Left hindlimb (tissue), 1 donor: ENCODE results near the gene CCDC74B.
"Not testable (repeated sequence)": the region's sequence is repeated elsewhere in the genome, so short reads cannot be mapped to it uniquely, and the experiment has no call there.

Experiments used
- DNase-seq: peaks from one replicate; pipeline ENCODE4 v3.0.0-alpha.2; 2018

CCDC74B gene

DNA sequence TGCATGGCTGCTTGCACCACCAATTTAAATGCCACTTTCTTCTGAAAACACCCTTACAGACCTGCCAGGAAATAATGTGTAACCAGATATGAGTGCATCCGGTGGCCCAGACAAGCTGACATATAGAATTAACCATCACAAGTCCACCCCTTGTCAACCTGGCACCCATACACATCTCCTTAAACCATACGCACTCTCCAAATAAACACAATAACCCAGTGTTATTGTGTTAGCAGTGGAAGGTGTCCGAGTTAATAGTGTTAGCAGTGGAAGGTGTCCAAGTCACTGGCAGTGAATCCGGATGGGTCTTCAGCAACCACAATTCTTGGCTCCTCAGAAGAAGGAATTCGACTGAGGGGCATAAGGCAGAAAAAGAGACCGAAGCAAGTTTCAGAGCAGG lies 3.6 kb upstream of the CCDC74B start:
- not testable (repeated sequence) for DNase-seq

DNA sequence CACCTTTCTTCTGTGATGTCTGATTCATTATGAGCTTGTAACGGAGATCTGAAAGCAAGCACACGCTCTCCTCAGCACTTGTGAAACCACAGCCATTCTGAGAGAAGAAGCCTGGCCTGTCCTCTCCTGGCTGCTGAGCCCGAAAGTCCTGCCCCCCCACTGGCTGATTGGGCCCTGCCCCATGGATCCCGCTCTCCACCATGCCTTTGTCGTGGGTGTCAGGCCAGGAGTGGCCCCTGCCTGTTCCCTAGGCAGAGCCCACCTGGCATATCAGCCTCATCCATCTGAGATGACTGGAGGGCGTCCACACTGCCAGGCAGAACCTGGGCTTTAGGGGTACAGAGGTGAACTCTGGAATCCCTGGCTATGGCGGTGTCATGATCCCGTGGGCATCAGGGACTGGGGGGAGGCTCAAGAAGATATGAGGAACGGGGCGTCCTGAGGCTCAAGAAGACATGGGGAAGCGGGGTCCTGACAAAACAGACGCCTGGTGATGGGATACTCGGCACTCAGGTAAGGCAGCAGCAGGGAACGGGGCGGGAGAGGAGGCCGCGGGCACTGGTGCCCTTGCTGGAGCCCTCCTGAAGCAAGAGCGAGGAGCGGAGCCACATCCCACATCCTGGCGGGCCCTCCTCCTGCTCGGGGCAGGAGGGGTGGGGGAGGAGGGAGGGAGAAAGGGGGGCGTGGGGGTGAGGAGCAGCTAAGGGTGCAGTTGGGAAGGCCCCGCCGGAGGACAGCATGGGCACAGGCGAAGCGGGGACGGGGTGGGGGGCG lies 1.5 kb downstream of the CCDC74B start:
- DNase-seq = not testable (repeated sequence)

DNA sequence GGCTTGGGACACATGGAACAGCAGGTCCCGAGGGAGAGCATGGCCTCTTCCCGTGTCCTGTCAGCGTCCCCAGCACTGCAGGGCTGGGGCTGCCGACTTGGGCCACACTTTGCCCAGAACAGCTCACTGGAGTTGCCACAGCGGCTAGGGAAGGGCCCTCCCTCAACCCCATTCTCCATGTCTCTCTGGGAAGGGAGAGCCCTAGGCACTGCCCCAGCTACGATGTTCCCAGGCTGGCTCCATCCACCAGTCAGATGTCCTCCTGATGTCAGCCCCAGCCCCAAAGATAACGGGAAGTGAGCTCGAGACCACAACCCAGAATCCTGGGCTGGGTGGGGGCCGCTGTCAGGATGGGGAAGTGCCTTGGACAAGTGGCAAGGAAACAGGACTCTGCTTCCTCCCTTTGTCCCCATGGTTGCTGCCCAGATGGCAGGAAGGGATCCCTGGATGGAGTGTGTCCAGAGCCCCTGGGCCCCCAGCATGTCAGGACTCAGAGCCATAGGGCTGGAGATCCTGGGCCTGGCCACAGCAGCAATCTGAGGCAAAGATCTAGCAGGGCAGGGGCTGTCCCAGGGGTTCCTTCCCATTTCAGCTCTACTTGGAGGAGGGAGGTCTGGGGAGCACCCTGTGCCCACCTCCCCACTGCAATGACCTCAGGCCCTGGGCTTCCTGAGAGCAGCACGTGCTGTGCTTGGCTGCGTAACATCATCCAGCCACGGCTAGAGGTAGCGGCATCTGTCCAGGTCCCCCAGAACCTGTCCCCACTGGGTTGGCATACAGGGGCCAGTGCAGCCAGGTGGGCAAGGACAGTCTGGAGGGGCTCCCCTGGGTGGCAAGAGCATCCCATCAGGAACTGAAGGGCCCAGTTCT lies 2.3 kb downstream of the CCDC74B start:
- DNase-seq = not testable (repeated sequence)

DNA sequence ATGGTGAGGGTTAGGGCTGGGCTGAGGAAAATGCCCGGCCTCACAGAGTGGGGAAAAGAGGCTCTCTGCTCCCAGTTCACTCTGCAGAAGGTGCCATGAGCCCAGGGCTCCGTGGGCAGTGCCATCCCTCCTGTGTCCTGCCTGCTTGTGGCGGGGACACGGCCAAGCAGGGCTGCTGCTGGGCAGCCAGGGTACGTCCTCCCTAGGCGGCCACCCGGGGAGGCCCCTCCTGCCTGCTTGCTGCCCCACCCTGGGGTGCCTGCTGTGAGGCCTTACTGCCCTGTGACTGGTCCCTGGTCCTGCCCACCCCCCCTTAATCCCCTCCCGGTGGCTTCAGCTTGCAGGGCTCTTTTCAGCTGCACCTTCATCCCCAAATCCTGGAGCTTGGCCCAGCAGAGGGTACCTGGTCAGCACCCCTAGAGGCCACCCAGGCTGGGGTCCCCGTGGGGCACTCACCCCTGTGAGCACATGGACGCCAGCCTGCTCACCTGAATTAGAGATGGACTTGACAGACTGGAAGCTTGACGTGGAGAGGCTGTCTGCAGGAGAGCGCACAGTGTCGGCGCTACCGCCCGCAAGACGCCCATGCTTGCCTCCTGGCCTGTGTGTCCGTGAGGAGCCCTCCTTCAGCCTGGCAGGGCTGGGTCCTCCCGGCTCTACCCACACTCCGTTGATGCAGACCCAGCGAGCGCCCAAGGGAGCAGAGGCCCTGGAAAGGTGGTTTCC lies 3.1 kb downstream of the CCDC74B start:
- DNase-seq = not testable (repeated sequence)

DNA sequence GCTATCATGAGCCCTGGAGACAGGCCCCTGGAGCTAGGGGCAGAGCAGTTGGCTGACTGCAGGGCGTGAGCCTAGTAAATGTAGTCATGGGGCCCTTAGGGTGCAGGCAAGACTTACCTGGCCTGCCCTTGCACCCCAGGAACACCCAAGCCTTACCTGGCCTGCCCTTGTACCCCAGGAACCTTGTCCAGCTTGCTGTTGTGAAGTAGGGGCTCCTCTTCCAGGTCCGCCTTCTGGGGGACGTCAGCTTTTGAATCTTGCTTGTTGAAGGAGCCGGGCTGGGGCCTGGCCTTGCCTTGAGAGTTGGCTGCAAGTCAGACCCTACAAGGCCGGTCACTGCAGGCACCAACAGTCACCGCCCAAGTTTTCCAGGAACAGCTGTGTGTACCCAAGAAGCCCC lies 3.9 kb downstream of the CCDC74B start:
- not testable (repeated sequence) for DNase-seq

DNA sequence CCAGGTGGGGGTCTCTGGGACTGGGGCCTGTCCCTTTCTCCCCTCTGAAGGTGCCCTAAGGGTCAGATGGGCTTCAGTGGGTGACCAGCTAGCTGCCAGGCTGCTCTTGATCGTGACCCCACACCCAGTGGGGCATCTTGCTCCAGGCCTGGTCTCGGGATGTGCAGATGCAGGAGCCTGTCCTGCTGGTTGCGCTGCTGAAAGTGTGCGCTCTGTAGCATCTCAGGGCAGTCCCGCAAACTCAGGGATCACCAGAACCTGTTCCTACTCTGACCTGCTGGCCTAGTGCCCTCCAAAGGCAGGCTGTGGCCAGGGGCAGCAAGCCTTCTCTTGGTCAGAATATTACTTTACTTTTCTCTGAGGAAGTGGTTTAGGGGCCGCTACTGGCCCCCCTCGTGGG lies 4.4 kb downstream of the CCDC74B start:
- DNase-seq = not testable (repeated sequence)

DNA sequence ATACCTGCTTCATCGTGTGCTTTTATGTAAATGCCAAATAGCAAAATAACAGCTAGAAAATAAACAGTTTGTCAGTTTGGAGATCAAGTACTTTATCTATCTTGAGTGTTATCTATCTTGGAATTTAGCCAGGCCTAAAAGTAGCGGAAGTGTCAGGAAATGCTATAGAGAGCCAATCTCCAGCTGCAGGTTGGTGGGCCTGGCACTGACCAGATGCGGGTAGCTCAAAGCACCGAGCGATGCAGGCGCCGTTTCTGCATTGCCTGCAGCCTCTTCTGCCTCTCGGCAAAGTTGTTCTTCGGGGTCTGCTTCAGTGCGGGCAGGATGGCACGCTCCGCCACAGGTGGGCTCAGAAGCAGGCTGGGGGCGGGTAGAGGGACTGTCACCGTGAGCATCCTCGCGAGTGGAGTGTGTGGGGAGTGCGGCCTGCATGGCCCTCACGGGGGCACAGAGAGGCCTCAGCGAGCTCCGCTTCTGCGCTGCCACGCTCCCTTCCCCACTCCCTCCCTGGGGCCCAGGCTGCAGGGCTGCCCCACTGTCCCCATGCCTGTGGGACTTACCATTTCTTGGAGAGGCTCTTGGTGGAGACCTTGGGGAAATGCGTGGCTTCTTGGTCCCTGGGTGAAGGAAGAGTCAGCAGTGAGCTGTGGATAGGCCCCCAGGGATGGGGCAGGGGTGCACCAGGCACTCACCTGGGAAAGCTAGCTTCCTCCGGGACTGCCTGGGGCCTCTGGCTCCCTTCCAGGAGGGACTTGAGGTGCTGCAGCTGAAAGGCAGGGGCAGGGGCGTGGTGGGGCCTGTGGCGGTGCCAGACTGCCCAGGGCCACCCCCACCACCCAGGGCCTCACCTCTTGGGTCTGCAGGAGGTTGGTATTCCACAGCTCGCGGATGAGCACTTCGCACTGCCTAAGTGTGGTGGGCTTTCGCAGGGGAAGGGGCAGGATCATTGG lies 5.3 kb downstream of the CCDC74B start:
- DNase-seq = not testable (repeated sequence)

DNA sequence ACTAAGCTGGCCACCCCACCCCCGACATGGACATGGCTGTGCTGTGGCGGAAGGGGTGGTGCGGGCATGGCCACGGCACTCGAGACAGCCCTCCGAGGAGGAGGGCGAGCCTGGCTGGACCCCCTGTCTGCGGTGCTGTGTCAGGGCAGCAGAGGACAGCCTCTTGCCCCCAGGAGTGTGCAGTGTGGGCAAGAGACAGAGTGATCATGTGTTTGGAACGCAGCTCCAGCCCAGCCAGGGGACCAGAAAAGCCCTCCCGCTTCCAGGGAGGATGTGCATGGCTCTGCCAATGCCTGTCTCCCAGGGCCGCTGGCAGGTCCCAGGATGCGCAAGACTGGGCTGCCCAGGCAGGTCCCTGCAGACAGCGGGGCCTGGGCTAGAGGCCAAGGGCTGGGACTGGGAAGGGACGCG lies 6.1 kb downstream of the CCDC74B start:
- not testable (repeated sequence) for DNase-seq

DNA sequence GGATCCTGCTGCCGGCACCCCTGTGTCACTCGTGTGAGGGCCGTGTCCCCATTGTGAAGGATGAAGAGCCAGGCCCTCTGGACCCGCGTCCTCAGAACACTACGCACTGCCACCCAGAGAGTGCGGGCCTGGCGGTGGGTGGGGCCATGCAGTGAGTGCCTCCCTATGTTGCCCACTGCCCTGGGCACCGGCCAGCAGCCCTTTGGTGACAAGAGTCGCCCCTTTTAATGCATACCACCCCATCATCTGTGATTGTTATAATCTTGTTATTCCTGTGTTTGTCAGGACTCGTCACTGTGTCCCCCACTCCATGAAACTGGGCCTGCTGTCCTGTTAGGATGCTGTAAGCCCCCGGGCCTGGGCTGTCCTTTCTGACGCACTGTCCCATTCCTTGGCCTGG lies 6.6 kb downstream of the CCDC74B start:
- not testable (repeated sequence) for DNase-seq

DNA sequence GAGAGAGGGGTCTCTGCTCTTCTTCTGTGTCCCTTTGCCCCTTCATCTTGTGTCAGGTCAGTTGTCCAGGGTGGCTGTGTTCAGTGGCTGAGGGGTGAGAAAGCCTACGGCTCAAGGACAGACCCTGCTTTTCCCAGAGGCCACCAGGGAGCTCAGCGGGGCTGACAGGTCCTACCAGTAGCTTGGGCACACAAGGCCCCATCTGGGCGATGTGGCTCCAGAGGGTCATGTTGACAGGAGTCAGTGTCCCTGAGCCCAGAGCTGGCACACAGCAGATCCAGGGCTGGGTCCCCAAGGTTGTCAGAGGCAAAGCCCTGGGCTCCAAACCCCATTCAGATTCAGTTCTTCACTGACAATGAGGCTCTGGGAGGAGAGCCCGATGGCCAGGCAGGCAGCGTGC lies 7.8 kb downstream of the CCDC74B start:
- DNase-seq = not testable (repeated sequence)

DNA sequence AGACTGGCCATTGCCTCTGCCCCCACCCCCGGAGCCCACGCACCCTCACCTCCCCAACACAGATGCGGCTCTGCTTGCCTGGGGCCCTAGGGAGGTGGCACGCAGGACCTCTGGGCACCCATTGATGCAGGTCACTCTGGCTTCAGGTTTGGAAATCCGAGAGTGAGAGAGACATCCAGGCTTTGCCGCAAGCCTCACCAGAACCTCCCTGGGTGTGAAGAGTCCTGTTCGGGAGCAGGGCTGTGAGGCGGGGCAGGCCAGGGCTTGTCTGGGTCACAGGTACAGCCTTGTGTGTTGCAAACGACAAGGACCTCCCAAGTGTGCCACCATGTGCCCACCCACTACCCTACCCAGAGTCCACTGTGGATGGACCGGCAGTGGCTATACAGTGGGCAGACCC lies 8.4 kb downstream of the CCDC74B start:
- not testable (repeated sequence) for DNase-seq

DNA sequence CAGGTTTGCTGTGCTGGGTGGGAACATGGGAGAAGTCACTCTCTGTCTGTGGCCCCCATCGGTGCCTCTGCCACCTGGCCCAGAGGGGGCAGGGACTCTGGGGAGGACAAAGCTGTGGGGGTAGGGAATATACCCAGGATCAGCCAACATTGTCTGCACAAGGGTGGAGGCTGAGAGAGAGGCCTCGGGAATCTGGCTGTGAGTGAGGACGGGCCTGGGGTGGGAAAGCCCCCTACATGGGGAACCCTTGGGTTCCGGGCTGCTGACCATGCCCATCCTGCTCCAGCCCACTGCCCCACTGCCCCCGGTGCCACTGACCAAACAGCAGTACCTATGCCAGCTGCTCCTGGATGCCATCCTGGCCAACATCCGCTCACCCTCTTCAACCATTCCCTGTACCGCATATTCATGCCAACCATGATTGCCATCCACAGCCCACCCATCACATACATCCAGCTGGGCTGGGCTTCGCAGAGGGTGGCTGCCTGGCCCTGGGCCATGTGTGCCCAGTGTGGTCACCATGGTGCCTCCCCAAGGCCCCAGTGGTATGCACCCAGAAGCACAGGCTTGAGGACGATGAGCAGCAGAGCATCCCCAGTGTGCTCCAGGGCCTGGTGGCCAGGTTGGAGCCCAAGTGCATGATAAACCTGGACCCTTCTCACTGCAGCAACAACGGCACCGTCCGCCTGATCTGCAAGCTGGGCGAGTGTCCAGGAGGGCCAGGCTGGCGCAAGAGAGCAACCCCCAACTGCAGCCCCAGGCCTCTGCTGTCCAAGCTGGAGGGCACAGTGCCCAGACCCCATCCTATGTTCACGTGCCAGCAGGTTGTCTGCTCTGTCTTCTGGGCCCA lies 9.0 kb downstream of the CCDC74B start:
- no peak for DNase-seq

DNA sequence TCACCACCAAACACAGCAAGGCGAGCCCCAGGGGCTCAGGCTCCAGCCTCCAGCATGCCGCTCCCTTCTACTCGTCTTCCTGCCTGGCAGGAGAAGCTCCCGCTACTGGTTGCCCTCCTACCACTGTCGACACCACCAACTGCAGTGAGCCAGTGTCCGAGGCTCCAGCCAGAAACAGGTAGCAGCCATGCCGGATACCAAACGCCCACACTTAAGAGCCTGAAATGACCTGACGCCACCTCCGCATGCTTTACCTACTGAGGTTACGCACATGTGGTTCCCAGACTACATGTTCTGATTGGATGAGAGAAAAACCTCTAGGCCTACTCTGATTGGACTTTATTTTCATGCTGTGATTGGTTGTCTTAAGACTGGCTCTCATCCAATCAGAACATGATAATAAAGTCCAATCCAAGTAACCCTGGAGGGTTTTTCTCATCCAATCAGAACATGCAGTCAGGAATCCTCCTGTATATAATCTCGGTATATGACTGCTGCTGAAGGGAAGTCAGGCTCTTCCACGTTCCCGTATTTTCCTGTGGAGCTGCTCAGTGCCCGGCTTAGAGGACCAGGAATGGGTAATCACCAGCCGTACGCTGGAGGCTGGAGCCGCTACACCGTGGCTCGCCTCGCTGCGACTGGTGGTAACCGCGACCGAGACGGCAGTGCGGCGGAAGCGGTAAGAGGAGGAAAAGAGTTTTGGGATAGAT lies 15.6 kb downstream of the CCDC74B start, which contains the start of gene POTEF:
POTEF (minus strand) TSS at position 103 of the 710 bp plus-strand sequence. CDS start 8,707 bp downstream, outside the sequence.
- not testable (repeated sequence) for DNase-seq

DNA sequence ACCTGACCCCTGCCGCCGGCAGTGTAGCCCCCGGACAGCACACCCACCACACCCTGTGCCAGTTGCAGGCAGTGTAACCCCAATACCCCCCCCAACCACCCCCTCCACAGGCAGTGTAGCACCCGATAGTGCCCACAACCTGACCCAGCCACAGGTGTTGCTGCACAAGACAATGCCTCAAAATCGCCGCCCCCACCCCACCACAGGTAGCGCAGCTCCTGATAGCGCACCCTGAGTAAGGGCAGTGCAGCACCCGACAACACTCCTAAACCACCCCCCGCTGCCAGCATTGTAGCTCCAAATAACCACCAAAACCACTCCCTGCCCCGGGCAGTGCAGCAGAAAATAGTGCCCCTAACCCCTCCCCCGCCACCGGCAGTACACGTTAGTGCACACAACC lies 16.4 kb downstream of the CCDC74B start:
- not testable (repeated sequence) for DNase-seq

DNA sequence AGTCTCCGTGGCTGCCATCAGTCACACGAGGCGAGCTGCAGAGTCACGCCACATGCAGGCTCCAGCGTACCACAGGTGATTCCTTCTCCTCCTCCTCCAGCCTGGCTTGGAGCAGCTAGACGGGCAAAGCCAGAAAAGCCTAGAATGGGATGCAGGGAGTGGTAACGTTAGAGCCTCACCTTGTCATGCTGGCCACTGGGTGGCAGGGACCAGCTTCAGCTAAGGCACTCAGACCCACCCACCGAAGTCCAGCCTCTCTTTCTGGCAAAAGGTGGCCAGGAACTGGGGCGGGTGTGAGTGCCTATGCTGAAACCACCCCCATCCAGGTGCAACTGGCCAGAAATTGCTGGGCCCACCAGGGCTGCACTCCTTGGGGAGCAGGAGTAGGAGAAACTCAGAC lies 17.2 kb downstream of the CCDC74B start:
- not testable (repeated sequence) for DNase-seq

DNA sequence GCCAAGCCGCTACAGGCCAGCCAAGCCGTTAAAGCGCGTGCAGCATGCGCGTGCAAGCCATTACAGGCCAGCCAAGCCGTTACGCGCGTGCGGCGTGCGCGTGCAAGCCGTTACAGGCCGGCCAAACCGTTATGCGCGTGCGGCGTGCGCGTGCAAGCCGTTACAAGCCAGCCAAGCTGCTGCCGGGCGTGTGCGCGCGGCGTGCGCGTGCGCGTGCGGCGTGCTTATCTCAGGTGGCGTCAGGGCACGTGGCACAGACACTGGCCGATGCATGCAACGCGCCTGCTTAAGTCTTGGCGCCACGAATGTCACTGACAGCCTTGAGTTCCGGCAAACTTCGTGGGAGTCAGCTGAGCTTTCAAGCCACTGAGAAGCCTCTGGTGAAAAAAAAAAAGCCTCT lies 24.0 kb downstream of the CCDC74B start:
- not testable (repeated sequence) for DNase-seq

DNA sequence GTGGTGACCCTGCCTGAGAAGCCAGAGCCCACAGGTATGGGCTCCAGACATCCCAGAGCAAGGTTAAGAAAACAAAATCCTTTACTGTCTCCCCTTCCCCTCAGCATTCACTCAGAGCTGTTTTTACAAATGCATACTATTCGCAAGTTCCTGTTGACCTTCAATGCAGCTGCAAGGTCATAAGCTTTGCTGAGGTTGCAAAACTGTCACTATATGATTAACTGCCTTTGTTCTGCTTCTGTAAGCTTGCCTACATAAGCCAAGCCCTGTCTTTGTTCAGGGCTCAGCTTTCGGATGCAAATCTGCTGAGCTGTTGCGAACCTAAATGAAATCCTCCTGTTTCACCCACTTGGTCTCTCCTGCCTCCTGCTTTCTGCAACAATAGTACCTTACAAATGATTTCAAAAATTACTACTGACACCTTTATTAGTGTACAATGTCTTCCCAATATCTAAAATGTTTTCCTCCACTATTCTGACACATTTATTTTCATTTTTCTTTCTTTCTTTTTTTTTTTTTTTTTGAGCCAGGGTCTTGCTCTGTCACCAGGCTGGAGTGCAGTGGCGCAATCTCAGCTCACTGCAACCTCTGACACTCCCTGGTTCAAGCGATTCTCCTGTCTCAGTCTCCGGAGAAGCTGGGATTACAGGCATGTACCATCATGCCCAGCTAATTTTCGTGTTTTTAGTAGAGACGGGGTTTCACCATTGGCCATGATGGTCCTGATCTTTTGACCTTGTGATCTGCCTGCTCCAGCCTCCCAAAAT lies 42.1 kb downstream of the CCDC74B start:
- DNase-seq = not testable (repeated sequence)
